Tibial nerve (tissue), 4 donors: ENCODE measurements around the gene PPP6R2. TPM values are rescaled to one million over a fixed set of nuclear protein-coding genes. Genes with fewer than 3 reads are reported as not detected.
A peak's percentile ranks its signal among the peaks of the same experiment; 100 is the strongest.

Source experiments
- DNase-seq, 2 donors: peaks; one replicate each; pipeline ENCODE4 v3.0.0-alpha.2; 2019; ENCODE audit warnings: low spot score in 2 of 2
- H3K27ac ChIP-seq, 4 donors: fragments of 200-600 bp; sonication (generic) in 3 of 4; one replicate each; pipeline ENCODE4 v1.5.1; 2017 to 2019; ENCODE audit warnings: mild to moderate bottlenecking in 1 of 4
- H3K27me3 ChIP-seq, 2 donors: fragments of 200-600 bp; sonication (generic) in 1 of 2; one replicate each; pipeline versions ENCODE4 v1.5.1 to v1.6.0; 2017 to 2019
- H3K36me3 ChIP-seq, 3 donors: fragments of 200-600 bp; sonication (generic); one replicate each; pipeline ENCODE4 v1.5.1; 2018 to 2019
- H3K4me1 ChIP-seq, 4 donors: fragments of 200-600 bp; sonication (generic) in 3 of 4; one replicate each; pipeline ENCODE4 v1.5.1; 2017 to 2019
- H3K4me3 ChIP-seq, 4 donors: fragments of 200-600 bp; sonication (generic) in 3 of 4; one replicate each; pipeline ENCODE4 v1.5.1; 2017 to 2019; ENCODE audit warnings: mild to moderate bottlenecking in 1 of 4, moderate library complexity in 1 of 4
- H3K9me3 ChIP-seq, 4 donors: fragments of 200-600 bp; sonication (generic) in 3 of 4; one replicate each; pipeline ENCODE4 v1.5.1; 2017 to 2019
- EP300 ChIP-seq, 2 donors: sonication (generic); formaldehyde crosslinking; IDR thresholded peaks; one replicate each; pipeline ENCODE4 v1.6.1; 2017; ENCODE audit warnings: antibody characterized with exemption in 2 of 2, mild to moderate bottlenecking in 1 of 2
- POLR2A ChIP-seq, 2 donors: fragments of 450-650 bp; IDR thresholded peaks; one replicate each; pipeline ENCODE4 v1.6.1; 2017; ENCODE audit warnings: antibody characterized with exemption in 2 of 2, mild to moderate bottlenecking in 2 of 2, moderate library complexity in 2 of 2
- WGBS, 2 donors: methylation state at CpG; one replicate each; pipeline ENCODE4 v1.1.5; 2018; 5-methylcytosine and 5-hydroxymethylcytosine counted together
- total RNA-seq, 4 donors: library from RNA; depleted of rRNA; stranded (reverse); fragments of >200 nt; gene quantifications; one replicate each; pipeline ENCODE4 v1.1.0, GENCODE V29; 2016
- TF ChIP-seq, protein P1 (sequence below), 5 experiments: fragments of 200-600 bp in 3 of 5; fragments of 450-650 bp in 2 of 5; sonication (generic) in 3 of 5; IDR thresholded peaks; one replicate each; pipeline ENCODE4 v1.5.1; 2016 to 2019; ENCODE audit warnings: antibody characterized with exemption in 5 of 5, mild to moderate bottlenecking in 3 of 5, moderate library complexity in 2 of 5

Gene PPP6R2
- total RNA-seq, 4 donors from 2014 or later = 55.9 to 112 (median 76.7) TPM

DNA sequence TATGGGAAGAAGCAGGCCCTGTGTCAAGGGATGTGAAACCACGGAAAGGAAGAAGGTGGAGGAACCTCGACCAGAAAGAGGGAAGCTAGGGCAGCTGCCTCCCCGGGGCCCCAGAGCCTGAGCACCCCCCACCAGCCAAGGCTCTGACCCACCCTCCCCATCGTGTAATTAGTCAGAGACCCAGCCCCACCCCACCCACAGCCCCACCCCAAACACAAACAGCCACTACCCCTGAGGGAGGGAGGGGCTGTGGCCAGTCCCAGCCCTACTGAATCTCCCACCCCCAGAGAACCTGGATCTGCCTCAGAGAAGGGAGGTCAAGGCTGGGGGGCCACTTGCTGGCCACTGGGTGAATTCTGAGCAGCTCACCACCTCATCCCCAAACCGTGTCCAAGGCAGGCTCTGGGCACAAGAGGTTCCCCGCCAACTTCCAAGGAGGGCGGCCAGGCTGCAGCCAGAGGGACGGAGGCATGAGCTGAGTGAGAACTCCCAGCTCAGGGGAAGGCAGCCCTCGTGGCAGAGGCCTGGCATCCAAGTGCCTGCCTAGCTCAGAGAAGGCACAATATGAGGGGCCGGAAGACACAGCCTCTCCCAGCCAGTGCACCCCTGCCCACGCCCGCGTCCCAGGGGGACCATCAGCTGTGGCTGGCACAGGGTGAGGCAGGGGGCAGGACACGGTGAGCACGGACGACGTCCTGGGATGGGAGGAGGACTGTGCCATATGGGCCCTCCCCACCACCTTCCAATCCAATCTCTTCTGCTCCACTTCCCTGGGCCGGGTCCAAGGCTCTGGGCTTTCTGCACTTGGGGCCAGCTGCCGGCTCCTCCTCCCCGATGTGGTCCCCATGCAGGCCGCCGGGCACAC is 38.4 kb upstream of the PPP6R2 start:
- Histone ChIP-seq H3K4me3 (peak overlapping the region; percentile 62 to 95 (median 82)), H3K9me3 (no peaks in the 10 kb centered on the region), H3K36me3 (no peaks in the 10 kb centered on the region), H3K27me3 (no peaks in the 10 kb centered on the region), H3K4me1 (peaks cover 8 to 87% (median 82%) of the 10 kb centered on the region in 4 donors), H3K27ac (peak overlapping the region; percentile 86 to 97 (median 89))
- DNase-seq = no peak
- WGBS, 2 donors = 29 to 31% methylated on average over 17 to 18 of the region's 22 CpGs
- TF ChIP-seq POLR2A (IDR thresholded peaks at IDR 0.05) = no peak
- no peak for TF ChIP-seq EP300 (IDR thresholded peaks at IDR 0.05)
- TF ChIP-seq, protein P1, sequence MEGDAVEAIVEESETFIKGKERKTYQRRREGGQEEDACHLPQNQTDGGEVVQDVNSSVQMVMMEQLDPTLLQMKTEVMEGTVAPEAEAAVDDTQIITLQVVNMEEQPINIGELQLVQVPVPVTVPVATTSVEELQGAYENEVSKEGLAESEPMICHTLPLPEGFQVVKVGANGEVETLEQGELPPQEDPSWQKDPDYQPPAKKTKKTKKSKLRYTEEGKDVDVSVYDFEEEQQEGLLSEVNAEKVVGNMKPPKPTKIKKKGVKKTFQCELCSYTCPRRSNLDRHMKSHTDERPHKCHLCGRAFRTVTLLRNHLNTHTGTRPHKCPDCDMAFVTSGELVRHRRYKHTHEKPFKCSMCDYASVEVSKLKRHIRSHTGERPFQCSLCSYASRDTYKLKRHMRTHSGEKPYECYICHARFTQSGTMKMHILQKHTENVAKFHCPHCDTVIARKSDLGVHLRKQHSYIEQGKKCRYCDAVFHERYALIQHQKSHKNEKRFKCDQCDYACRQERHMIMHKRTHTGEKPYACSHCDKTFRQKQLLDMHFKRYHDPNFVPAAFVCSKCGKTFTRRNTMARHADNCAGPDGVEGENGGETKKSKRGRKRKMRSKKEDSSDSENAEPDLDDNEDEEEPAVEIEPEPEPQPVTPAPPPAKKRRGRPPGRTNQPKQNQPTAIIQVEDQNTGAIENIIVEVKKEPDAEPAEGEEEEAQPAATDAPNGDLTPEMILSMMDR (IDR thresholded peaks at IDR 0.05) = no peak

GRCh38 chr22:50305393-50305922 is 37.7 kb upstream of the PPP6R2 start:
- 45 to 51% methylated on average over 7 to 11 of the region's 14 CpGs for WGBS, 2 donors
- Histone ChIP-seq H3K27me3 (no peaks in the 10 kb centered on the region), H3K4me3 (peak overlapping the region; percentile 62 to 95 (median 82)), H3K4me1 (peaks cover 8 to 82% (median 75%) of the 10 kb centered on the region in 4 donors), H3K27ac (peak overlapping the region; percentile 86 to 97 (median 89)), H3K9me3 (no peaks in the 10 kb centered on the region), H3K36me3 (no peaks in the 10 kb centered on the region)
- no peak for TF ChIP-seq POLR2A (IDR thresholded peaks at IDR 0.05)
- no peak for DNase-seq

- Histone ChIP-seq H3K4me1 (peaks cover 8 to 76% (median 70%) of the 10 kb centered on the region in 4 donors), H3K36me3 (peaks cover 0 to 2% (median 0%) of the 10 kb centered on the region in 3 donors), H3K9me3 (no peaks in the 10 kb centered on the region), H3K27me3 (no peaks in the 10 kb centered on the region), H3K27ac (peak overlapping the region; percentile 86 to 97 (median 89)), H3K4me3 (peak overlapping the region; percentile 62 to 95 (median 82))
- TF ChIP-seq POLR2A (IDR thresholded peaks at IDR 0.05) (peak in 1 of 2 donors; percentile 21), EP300 (IDR thresholded peaks at IDR 0.05) (peak in 1 of 2 donors; percentile 55)
- TF ChIP-seq, protein P1 (IDR thresholded peaks at IDR 0.05) = no peak
- peak; percentile 53 to 59 for DNase-seq
- 0% methylated on average over 18 to 20 of the region's 21 CpGs for WGBS, 2 donors
Observed at GRCh38 chr22:50305923-50306566, 37.1 kb upstream of the PPP6R2 start.

DNA sequence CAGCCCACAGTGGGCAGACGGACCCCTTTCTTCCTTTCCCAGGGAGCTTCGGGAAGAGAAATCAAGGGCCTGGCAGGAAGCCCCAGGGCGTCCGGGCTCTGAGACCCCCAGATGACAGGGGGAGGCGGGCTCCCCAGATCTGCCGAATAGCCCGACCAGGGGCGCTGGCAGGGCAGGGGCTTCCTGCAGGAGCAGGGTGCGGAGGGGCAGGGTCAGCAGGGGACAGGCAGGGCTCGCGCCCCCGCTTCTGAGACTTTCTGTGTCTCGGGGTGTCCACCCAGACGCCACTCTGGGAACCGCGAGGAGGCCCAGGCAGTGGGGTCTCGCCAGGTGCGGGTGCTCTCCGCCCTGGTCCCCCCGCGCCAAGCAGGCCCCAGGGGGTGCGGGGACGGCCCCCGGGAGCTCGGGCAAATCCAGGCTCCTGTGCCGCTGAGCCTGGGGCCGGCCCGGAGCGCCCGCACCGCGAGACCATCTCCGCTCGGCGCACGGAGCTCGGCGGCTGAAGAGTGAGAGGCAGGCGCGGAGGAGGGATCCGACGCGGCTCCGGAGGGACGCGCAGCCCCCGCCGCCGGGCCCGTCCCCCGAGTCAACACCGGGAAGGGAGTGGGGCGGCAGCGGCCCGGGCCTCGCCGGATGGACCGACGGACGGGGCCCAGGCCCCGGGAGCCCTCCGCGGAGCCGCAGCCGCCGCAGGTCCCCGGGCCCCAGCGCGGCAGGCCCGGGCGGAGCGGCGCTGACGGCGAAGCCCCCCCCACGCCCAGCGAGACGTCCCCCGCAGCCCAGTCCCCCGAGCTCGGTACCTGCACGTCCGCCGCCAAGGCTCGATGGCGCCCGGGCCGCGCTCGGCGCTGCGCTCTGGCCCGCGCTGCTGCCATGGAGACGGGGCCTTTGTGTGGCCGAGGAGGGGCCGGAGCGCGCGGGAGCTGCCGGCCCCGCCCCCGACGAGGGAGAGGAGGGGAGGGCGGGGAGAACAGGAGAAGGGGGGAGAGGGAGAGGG is 36.1 kb upstream of the PPP6R2 start, which contains the start of gene PLXNB2:
Gene PLXNB2, minus strand, starts transcription at position 894 of the 997 bp plus-strand sequence. CDS start 17,062 bp downstream, outside the sequence.
- DNase-seq = peak; percentile 60 to 64
- Histone ChIP-seq H3K4me3 (peak within 1 kb of the TSS; percentile 62 to 95 (median 82)), H3K27me3 (no peaks in the 10 kb centered on the region), H3K36me3 (peaks cover 0 to 12% (median 0%) of the 10 kb centered on the region in 3 donors), H3K27ac (peak within 1 kb of the TSS; percentile 86 to 97 (median 89)), H3K4me1 (peaks cover 8 to 66% (median 60%) of the 10 kb centered on the region in 4 donors), H3K9me3 (no peaks in the 10 kb centered on the region)
- 0 to 1% methylated on average over 1 to 29 of the region's 105 CpGs for WGBS, 2 donors
- TF ChIP-seq POLR2A (IDR thresholded peaks at IDR 0.05) = peak in 1 of 2 donors; percentile 66
- peak in 1 of 2 donors; percentile 57 for TF ChIP-seq EP300 (IDR thresholded peaks at IDR 0.05)
- TF ChIP-seq, protein P1 (IDR thresholded peaks at IDR 0.05) = no peak
